Activated CD8-positive, alpha-beta T cell treated with anti-CD3 and anti-CD28 coated beads for 36 hours (primary cell): ENCODE data around the gene PTGES3. TPM values are rescaled to one million over a fixed set of nuclear protein-coding genes. Genes with fewer than 3 reads are reported as not detected.

ENCODE experiments used
- ATAC-seq: fragments of 200-7000 bp; cut with Tn5 transposase; one replicate; pipeline ENCODE4 v1.10.0; 2021; ENCODE audit warnings: mild to moderate bottlenecking, moderate library complexity
- CTCF ChIA-PET: fragments of 350-600 bp; sonication (Branson Sonifier 250); formaldehyde crosslinking; loops from one replicate; lab custom pipeline; 2021; ENCODE audit warnings: antibody characterized with exemption; lab: Charles Lee
- POLR2A ChIA-PET: fragments of 350-600 bp; sonication (Branson Sonifier 250); formaldehyde crosslinking; loops from one replicate; lab custom pipeline; 2021; ENCODE audit warnings: antibody characterized with exemption; lab: Charles Lee
- DNase-seq: peaks from one replicate; pipeline ENCODE4 v3.0.0-alpha.2; 2020
- H3K27ac Mint-ChIP-seq: one replicate; pipeline ENCODE4 v1.8.0; 2021; ENCODE audit warnings: mild to moderate bottlenecking, mixed read lengths
- H3K27me3 Mint-ChIP-seq: one replicate; pipeline ENCODE4 v1.8.0; 2021; ENCODE audit warnings: mixed read lengths
- H3K36me3 Mint-ChIP-seq: one replicate; pipeline ENCODE4 v1.8.0; 2021; ENCODE audit warnings: low read depth, mixed read lengths
- H3K4me1 Mint-ChIP-seq: one replicate; pipeline ENCODE4 v1.8.0; 2021; ENCODE audit warnings: low read depth, mixed read lengths
- H3K4me3 Mint-ChIP-seq: one replicate; pipeline ENCODE4 v1.8.0; 2021; ENCODE audit warnings: mild to moderate bottlenecking, moderate library complexity, mixed read lengths
- H3K9me3 Mint-ChIP-seq: one replicate; pipeline ENCODE4 v1.8.0; 2021; ENCODE audit warnings: mixed read lengths
- intact Hi-C: fragments of 100-400 bp; cut with micrococcal nuclease; formaldehyde crosslinking; loops from one replicate; pipeline ENCODE4 v1.10.0; 2022
- total RNA-seq, 2 experiments: library from RNA; stranded (reverse); gene quantifications; one replicate each; pipeline ENCODE4 v1.2.3, GENCODE V29; 2021
- TF ChIP-seq, protein P1 (sequence below): fragments of 200-600 bp; IDR thresholded peaks from one replicate; pipeline ENCODE4 v1.8.0; 2022; ENCODE audit warnings: antibody characterized with exemption, mild to moderate bottlenecking

PTGES3 gene
- total RNA-seq, 2 experiments from 2014 or later, result 381 to 406 TPM

GRCh38 chr12:56722832-56723231, 34.7 kb upstream of the PTGES3 start:
- Mint-ChIP-seq H3K9me3 (no peaks in the 10 kb centered on the region), H3K4me3 (peak overlapping the region; percentile 98), H3K27me3 (no peaks in the 10 kb centered on the region), H3K36me3 (peaks cover 81% of the 10 kb centered on the region), H3K4me1 (peaks cover 58% of the 10 kb centered on the region), H3K27ac (peak overlapping the region; percentile 99)
- TF ChIP-seq, protein P1, sequence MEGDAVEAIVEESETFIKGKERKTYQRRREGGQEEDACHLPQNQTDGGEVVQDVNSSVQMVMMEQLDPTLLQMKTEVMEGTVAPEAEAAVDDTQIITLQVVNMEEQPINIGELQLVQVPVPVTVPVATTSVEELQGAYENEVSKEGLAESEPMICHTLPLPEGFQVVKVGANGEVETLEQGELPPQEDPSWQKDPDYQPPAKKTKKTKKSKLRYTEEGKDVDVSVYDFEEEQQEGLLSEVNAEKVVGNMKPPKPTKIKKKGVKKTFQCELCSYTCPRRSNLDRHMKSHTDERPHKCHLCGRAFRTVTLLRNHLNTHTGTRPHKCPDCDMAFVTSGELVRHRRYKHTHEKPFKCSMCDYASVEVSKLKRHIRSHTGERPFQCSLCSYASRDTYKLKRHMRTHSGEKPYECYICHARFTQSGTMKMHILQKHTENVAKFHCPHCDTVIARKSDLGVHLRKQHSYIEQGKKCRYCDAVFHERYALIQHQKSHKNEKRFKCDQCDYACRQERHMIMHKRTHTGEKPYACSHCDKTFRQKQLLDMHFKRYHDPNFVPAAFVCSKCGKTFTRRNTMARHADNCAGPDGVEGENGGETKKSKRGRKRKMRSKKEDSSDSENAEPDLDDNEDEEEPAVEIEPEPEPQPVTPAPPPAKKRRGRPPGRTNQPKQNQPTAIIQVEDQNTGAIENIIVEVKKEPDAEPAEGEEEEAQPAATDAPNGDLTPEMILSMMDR, result no peak
- no peak for DNase-seq
- CTCF ChIA-PET, result interaction anchor here (1.2 kb wide), 1 partner anchor 10 kb away, joined by 4 read pairs; no protein-coding TSS in a partner anchor
- POLR2A ChIA-PET, result interaction anchor here (0.7 to 4.3 kb wide), 7 partner anchors 11 to 98 kb away, joined by 3 to 45 read pairs (median 5); partner anchors contain the start of genes ATP5F1B, PRIM1 and PTGES3
- ATAC-seq, result no peak
- intact Hi-C loops, result loop anchor here (5.0 to 10.0 kb wide), 2 partner anchors 36 to 78 kb away; partner anchors contain the start of genes ATP5F1B and PTGES3

DNA sequence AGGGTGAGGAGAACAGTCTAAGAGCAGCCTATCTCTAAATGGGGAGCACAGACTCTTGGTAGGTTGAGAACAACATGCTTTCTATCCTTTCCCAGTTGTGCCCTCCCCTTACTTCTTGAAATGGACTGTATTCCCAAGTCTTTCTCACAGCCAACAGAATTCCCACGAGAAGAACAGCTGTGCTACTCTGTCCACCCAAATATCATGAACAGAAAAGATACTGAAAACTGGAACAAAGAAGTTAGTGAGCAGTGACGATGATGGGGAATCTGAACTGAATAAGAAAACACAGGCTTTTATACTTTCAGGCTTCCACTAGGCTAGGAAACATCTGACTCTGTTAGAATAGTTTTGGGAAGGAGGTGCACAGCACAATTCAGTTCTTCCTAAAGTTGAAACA, 33.6 kb upstream of the PTGES3 start:
- H3K36me3 Mint-ChIP-seq, result peaks cover 83% of the 10 kb centered on the region
- H3K4me1 Mint-ChIP-seq, result peaks cover 63% of the 10 kb centered on the region
- intact Hi-C loops, result loop anchor here (5.0 to 10.0 kb wide), 2 partner anchors 34 to 77 kb away; partner anchors contain the start of genes ATP5F1B and PTGES3
- peak overlapping the region; percentile 99 for H3K27ac Mint-ChIP-seq
- no peaks in the 10 kb centered on the region for H3K27me3 Mint-ChIP-seq
- peak overlapping the region; percentile 98 for H3K4me3 Mint-ChIP-seq
- ChIA-PET CTCF (interaction anchor here (1.2 to 1.5 kb wide), 3 partner anchors 9 to 280 kb away, joined by 3 to 4 read pairs (median 4); no protein-coding TSS in a partner anchor), POLR2A (interaction anchor here (0.8 to 4.3 kb wide), 7 partner anchors 10 to 371 kb away, joined by 3 to 45 read pairs (median 4); partner anchors contain the start of gene PTGES3)
- ATAC-seq (no peak), DNase-seq (no peak)
- H3K9me3 Mint-ChIP-seq, result no peaks in the 10 kb centered on the region
- TF ChIP-seq, protein P1, result no peak

DNA sequence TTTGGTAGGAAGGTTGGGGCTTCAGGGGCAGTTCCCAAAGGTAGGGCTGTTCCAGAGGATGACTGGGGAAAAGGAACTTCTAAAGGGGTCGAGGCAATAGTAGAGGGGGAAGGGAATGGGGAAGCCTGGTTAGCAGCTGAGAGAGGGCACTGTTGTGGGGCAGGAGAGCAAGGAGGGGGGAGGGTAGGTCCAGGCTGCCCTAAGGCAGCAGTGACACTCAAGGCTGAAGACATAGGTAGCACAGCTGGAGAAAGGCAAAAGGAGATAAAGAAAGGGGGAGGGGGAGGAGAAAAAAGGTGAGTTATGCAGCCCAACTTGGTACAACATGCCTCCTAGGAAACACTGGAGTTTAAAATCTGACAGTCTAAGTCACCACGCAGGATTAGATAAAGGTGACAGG, 33.1 kb upstream of the PTGES3 start:
- Mint-ChIP-seq H3K27me3 (no peaks in the 10 kb centered on the region), H3K4me1 (peaks cover 69% of the 10 kb centered on the region), H3K4me3 (peak overlapping the region; percentile 98), H3K36me3 (peaks cover 87% of the 10 kb centered on the region), H3K9me3 (no peaks in the 10 kb centered on the region), H3K27ac (peak overlapping the region; percentile 99)
- ChIA-PET CTCF (interaction anchor here (0.5 to 1.5 kb wide), 3 partner anchors 36 to 291 kb away, joined by 3 to 4 read pairs (median 3); no protein-coding TSS in a partner anchor), POLR2A (interaction anchor here (0.8 to 4.3 kb wide), 5 partner anchors 10 to 372 kb away, joined by 3 to 45 read pairs (median 3); no protein-coding TSS in a partner anchor)
- TF ChIP-seq, protein P1, result no peak
- ATAC-seq (no peak), DNase-seq (no peak)
- intact Hi-C loops, result loop anchor here (5.0 to 10.0 kb wide), 2 partner anchors 34 to 76 kb away; partner anchors contain the start of genes ATP5F1B and PTGES3

- Mint-ChIP-seq H3K36me3 (peaks cover 88% of the 10 kb centered on the region), H3K27ac (peak overlapping the region; percentile 99), H3K4me3 (peak overlapping the region; percentile 98), H3K27me3 (no peaks in the 10 kb centered on the region), H3K4me1 (peaks cover 70% of the 10 kb centered on the region), H3K9me3 (no peaks in the 10 kb centered on the region)
- DNase-seq, result no peak
- ChIA-PET CTCF (interaction anchor here (0.5 to 1.5 kb wide), 2 partner anchors 281 to 291 kb away, joined by 3 read pairs; no protein-coding TSS in a partner anchor), POLR2A (interaction anchor here (0.8 to 4.3 kb wide), 5 partner anchors 9 to 84 kb away, joined by 3 to 45 read pairs (median 5); partner anchors contain the start of gene PTGES3)
- intact Hi-C loops, result loop anchor here (5.0 to 10.0 kb wide), 2 partner anchors 33 to 76 kb away; partner anchors contain the start of genes ATP5F1B and PTGES3
- ATAC-seq, result no peak
- TF ChIP-seq, protein P1, result no peak
Measured at GRCh38 chr12:56720731-56721151, 32.7 kb upstream of the PTGES3 start.
